Measurements from ENCODE around the gene TBX10.
"Not testable (repeated sequence)": the region's sequence is repeated elsewhere in the genome, so short reads cannot be mapped to it uniquely, and the experiment has no call there.

TBX10 gene

GRCh38 chr11:67615728-67616430, 23.7 kb downstream of the TBX10 start:
- DNase-seq (ENCODE audit: low read depth): no peak

- peak; percentile 71 for DNase-seq (ENCODE audit: low read depth)
Observed at GRCh38 chr11:67614730-67615714, 24.5 kb downstream of the TBX10 start.

- DNase-seq (ENCODE audit: low read depth): peak; percentile 74
Observed at GRCh38 chr11:67613960-67614715, 25.4 kb downstream of the TBX10 start.

GRCh38 chr11:67613313-67613959, 26.1 kb downstream of the TBX10 start:
- no peak for DNase-seq (ENCODE audit: low read depth)

GRCh38 chr11:67612751-67613150, 26.8 kb downstream of the TBX10 start:
- DNase-seq (ENCODE audit: low read depth): no peak

- DNase-seq (ENCODE audit: low read depth): no peak
Observed at GRCh38 chr11:67611704-67612587, 27.6 kb downstream of the TBX10 start.

- no peak for DNase-seq (ENCODE audit: low read depth)
Observed at GRCh38 chr11:67611165-67611564, 28.4 kb downstream of the TBX10 start.

GRCh38 chr11:67610302-67610868, 29.2 kb downstream of the TBX10 start:
- no peak for DNase-seq (ENCODE audit: low read depth)

- no peak for DNase-seq (ENCODE audit: low read depth)
Observed at GRCh38 chr11:67609316-67609715, 30.2 kb downstream of the TBX10 start.

GRCh38 chr11:67608486-67608885, 31.1 kb downstream of the TBX10 start:
- no peak for DNase-seq (ENCODE audit: low read depth)

- no peak for DNase-seq (ENCODE audit: low read depth)
Observed at GRCh38 chr11:67607507-67607906, 32.1 kb downstream of the TBX10 start.

- DNase-seq (ENCODE audit: low read depth): peak; percentile 96
Observed at GRCh38 chr11:67606492-67607295, 32.9 kb downstream of the TBX10 start, which contains the start of gene NDUFV1. TSS of gene NDUFV1 (plus strand) at chr11:67606936. CDS start at chr11:67607005, 69 bp downstream.

GRCh38 chr11:67606093-67606491, 33.5 kb downstream of the TBX10 start:
- no peak for DNase-seq (ENCODE audit: low read depth)

GRCh38 chr11:67605231-67606011, 34.1 kb downstream of the TBX10 start:
- DNase-seq (ENCODE audit: low read depth): no peak

- no peak for DNase-seq (ENCODE audit: low read depth)
Observed at GRCh38 chr11:67604815-67605214, 34.7 kb downstream of the TBX10 start.

- DNase-seq (ENCODE audit: low read depth): not testable (repeated sequence)
Observed at GRCh38 chr11:67604119-67604518, 35.4 kb downstream of the TBX10 start.

- no peak for DNase-seq (ENCODE audit: low read depth)
Observed at GRCh38 chr11:67601098-67601497, 38.5 kb downstream of the TBX10 start.

GRCh38 chr11:67600324-67601029, 39.1 kb downstream of the TBX10 start:
- DNase-seq (ENCODE audit: low read depth): no peak

Measured in activated T-cell treated with anti-CD3 and anti-CD28 coated beads for 48 hours (primary cell).